ENCODE data around the gene MRPS24.
"Not testable (repeated sequence)": the region's sequence is repeated elsewhere in the genome, so short reads cannot be mapped to it uniquely, and the experiment has no call there.

MRPS24 gene

DNA sequence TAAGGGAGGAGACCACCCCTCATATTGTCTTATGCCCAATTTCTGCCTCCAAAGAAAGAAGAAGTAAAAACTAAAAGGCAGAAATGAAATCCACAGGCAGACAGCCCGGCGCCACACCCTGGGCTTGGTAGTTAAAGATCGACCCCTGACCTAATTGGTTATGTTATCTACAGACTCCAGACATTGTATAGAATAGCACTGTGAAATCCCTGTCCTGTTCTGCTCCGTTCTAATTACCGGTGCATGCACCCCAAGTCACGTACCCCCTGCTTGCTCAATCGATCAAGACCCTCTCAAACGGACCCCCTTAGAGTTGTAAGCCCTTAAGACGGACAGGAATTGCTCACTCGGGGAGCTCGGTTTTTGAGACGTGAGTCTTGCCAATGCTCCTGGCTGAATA lies 44.8 kb downstream of the MRPS24 start:
- not testable (repeated sequence) for H3K36me3 Mint-ChIP-seq, H3K27me3 Mint-ChIP-seq, H3K4me1 Mint-ChIP-seq, H3K4me3 Mint-ChIP-seq, H3K9me3 Mint-ChIP-seq, H3K27ac Mint-ChIP-seq

DNA sequence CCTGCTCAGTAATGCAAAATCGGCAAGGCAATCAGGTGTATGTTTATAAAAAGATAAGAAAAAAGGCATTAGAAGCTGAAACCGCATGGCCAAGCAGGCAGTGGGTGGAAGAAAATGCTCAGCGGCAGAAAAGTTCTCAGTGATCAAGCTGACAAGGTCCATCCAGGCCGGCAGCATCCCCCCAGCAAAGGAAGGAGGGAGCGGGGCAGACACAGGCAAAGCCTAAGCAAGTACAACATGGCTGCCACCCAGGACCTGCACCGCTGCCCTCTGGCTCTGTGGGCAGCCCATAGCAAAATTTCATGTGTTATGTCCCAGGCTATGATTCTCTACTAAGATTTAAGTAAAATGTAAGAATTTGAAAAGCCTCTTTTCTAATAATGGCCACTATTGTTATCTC lies 45.4 kb downstream of the MRPS24 start:
- Mint-ChIP-seq H3K4me1 (no peaks in the 10 kb centered on the region), H3K27ac (no peak overlapping the region), H3K27me3 (peaks cover 7% of the 10 kb centered on the region), H3K4me3 (no peak overlapping the region), H3K9me3 (no peaks in the 10 kb centered on the region), H3K36me3 (no peaks in the 10 kb centered on the region)

DNA sequence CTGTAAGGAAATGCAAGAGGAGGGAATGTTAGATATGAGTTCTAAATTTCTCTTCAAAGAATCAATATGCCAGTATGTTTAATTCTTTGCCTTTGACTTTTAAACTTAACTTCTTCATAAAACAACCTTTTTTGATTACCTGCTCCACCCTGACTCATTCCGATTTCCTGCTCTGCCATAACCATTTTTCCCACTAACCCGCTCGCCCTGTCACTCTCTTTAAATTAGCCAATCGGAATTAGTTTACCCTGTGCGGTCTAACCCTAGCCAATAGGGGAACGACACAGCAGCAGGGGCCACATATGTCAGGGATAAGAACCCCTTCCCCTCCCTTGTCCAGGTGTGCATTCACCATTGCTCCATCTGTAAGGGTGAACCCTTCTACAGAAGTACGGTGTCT lies 45.9 kb downstream of the MRPS24 start:
- not testable (repeated sequence) for H3K36me3 Mint-ChIP-seq, H3K4me3 Mint-ChIP-seq, H3K4me1 Mint-ChIP-seq, H3K9me3 Mint-ChIP-seq, H3K27me3 Mint-ChIP-seq, H3K27ac Mint-ChIP-seq

All from activated naive CD4-positive, alpha-beta T cell treated with anti-CD3 and anti-CD28 coated beads, Interleukin-2, amount 50 U/mL, for 24 hours (primary cell).